Measurements from ENCODE around the gene TECR.

GRCh38 chr19:14479975-14480699 lies 49.3 kb upstream of the TECR start:
- TF ChIP-seq CTCF (conservative IDR thresholded peaks at IDR 0.05) (peak; percentile 95), ZFX (IDR thresholded peaks at IDR 0.05) (no peak)
